Sigmoid colon (tissue), 7 donors: ENCODE results near the gene UNG. TPM values are rescaled to one million over a fixed set of nuclear protein-coding genes. Genes with fewer than 3 reads are reported as not detected.

ENCODE experiments used
- DNase-seq: peaks from one replicate; pipeline ENCODE4 v3.0.0-alpha.2; 2019
- H3K27ac ChIP-seq, 4 donors: fragments of 200-600 bp; sonication (generic); one replicate each; pipeline ENCODE4 v1.5.1; 2016 to 2019; ENCODE audit warnings: mild to moderate bottlenecking in 1 of 4
- H3K27me3 ChIP-seq, 3 donors: fragments of 200-600 bp; sonication (generic); one replicate each; pipeline ENCODE4 v1.5.1; 2019; ENCODE audit warnings: mild to moderate bottlenecking in 1 of 3
- H3K36me3 ChIP-seq, 4 donors: fragments of 200-600 bp; sonication (generic); one replicate each; pipeline ENCODE4 v1.5.1; 2016 to 2019
- H3K4me1 ChIP-seq, 4 donors: fragments of 200-600 bp; sonication (generic); one replicate each; pipeline ENCODE4 v1.5.1; 2017 to 2019
- H3K4me3 ChIP-seq, 4 donors: fragments of 200-600 bp; sonication (generic); one replicate each; pipeline ENCODE4 v1.5.1; 2017 to 2019; ENCODE audit warnings: mild to moderate bottlenecking in 2 of 4, moderate library complexity in 1 of 4
- H3K9me3 ChIP-seq, 4 donors: fragments of 200-600 bp in 3 of 4; sonication (generic) in 3 of 4; one replicate each; pipeline versions ENCODE4 v1.5.1 to v1.6.1; 2013 to 2019
- EP300 ChIP-seq, 4 donors: sonication (generic); formaldehyde crosslinking; IDR thresholded peaks; one replicate each; pipeline ENCODE4 v1.6.1; 2017; ENCODE audit warnings: antibody characterized with exemption in 4 of 4
- POLR2A ChIP-seq, 2 donors: fragments of 450-650 bp; IDR thresholded peaks; one replicate each; pipeline ENCODE4 v1.6.1; 2016; ENCODE audit warnings: antibody characterized with exemption in 2 of 2, mild to moderate bottlenecking in 2 of 2, moderate library complexity in 2 of 2
- POLR2AphosphoS5 ChIP-seq, 4 donors: sonication (generic); formaldehyde crosslinking; IDR thresholded peaks; one replicate each; pipeline ENCODE4 v1.6.1; 2017; ENCODE audit warnings: antibody characterized with exemption in 4 of 4
- WGBS, 2 donors: extraction: QIAGEN DNeasy Blood & Tissue Kit; methylation state at CpG; one replicate each; pipeline ENCODE4 v1.1.7; 2013; 5-methylcytosine and 5-hydroxymethylcytosine counted together
- intact Hi-C: fragments of 100-400 bp; cut with DNase I; formaldehyde crosslinking; loops from one replicate; pipeline ENCODE4 v1.15.1; 2023
- polyA plus RNA-seq, 3 donors: library from polyadenylated mRNA; stranded (reverse); fragments of 200-250 nt; gene quantifications; one replicate each; pipeline ENCODE4 v1.2.3, GENCODE V29; 2013
- total RNA-seq, 4 donors: library from RNA; depleted of rRNA; stranded (reverse); fragments of >200 nt; gene quantifications; one replicate each; pipeline ENCODE4 v1.1.0, GENCODE V29; 2016
- TF ChIP-seq, protein P1 (sequence below), 4 experiments: fragments of 450-650 bp in 3 of 4; fragments of 200-600 bp in 1 of 4; IDR thresholded peaks; one replicate each; pipeline ENCODE4 v1.5.1; 2016 to 2019; ENCODE audit warnings: antibody characterized with exemption in 4 of 4, mild to moderate bottlenecking in 3 of 4, moderate library complexity in 2 of 4
- donor health status: healthy with polysubstance abuse.
- donor health status: Bipolar disorder and iron deficiency.
- donor health status: healthy.

UNG gene
- total and polyA plus RNA-seq, 7 donors, result 11.9 to 34.8 (median 17.1) TPM

DNA sequence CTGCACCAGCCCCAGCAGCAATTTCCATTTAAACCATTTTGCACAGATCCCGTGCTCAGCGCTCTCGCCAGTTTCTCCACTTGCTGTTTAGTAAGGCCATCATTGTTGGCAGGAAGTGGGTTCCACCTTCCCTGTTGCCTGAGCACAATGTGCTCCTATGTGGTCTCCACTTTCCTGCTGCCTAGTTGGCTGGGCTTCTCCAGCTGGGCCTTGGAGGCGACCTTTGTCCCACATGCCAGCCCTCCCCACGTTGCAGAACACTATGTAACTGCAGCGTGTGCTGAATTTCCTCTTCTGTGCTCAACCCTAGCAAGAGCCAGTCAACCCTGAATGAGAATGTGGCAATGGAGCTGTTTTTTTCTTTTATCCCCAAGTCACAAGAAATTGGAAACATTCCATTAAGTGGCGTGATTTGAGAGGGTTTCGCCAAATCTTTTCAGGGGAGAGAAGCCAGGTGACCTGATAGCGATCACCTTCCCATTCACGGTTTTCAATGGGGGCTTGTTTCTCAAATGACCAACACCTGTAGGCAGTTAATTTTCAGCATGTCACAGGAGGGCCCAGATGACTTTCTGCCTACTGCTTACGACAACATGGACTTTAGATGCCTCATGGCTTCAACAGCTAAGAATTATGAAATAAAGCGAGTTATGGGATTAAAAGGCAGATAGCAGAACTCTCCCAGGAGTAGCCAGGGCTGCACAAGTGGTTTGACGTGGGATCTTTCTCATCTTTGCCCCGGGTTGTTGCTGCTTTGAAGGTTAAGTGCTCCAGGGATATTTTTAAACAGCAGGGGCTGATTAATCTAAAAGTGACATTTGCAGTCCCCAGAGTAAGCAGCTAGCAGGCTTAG is 18.6 kb downstream of the UNG start, which contains the start of gene ACACB:
TSS of gene ACACB (plus strand) at position 830 of the 853 bp plus-strand sequence. CDS start 22,819 bp downstream, outside the sequence.
- Histone ChIP-seq H3K36me3 (no peaks in the 10 kb centered on the region), H3K27me3 (no peaks in the 10 kb centered on the region), H3K9me3 (no peaks in the 10 kb centered on the region), H3K27ac (peak within 1 kb of the TSS; percentile 91 to 94 (median 92)), H3K4me3 (peak within 1 kb of the TSS in 3 of 4 donors; percentile 5 to 30 (median 26)), H3K4me1 (peaks cover 0 to 66% (median 62%) of the 10 kb centered on the region in 4 donors)
- peak; percentile 90 for DNase-seq
- TF ChIP-seq EP300 (IDR thresholded peaks at IDR 0.05) (peak; percentile 64 to 94 (median 76)), POLR2A (IDR thresholded peaks at IDR 0.05) (peak in 1 of 2 donors; percentile 4), POLR2AphosphoS5 (IDR thresholded peaks at IDR 0.05) (peak; percentile 71 to 87 (median 78))
- TF ChIP-seq, protein P1, sequence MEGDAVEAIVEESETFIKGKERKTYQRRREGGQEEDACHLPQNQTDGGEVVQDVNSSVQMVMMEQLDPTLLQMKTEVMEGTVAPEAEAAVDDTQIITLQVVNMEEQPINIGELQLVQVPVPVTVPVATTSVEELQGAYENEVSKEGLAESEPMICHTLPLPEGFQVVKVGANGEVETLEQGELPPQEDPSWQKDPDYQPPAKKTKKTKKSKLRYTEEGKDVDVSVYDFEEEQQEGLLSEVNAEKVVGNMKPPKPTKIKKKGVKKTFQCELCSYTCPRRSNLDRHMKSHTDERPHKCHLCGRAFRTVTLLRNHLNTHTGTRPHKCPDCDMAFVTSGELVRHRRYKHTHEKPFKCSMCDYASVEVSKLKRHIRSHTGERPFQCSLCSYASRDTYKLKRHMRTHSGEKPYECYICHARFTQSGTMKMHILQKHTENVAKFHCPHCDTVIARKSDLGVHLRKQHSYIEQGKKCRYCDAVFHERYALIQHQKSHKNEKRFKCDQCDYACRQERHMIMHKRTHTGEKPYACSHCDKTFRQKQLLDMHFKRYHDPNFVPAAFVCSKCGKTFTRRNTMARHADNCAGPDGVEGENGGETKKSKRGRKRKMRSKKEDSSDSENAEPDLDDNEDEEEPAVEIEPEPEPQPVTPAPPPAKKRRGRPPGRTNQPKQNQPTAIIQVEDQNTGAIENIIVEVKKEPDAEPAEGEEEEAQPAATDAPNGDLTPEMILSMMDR (IDR thresholded peaks at IDR 0.05), result no peak
- whole genome bisulfite sequencing, 2 donors, result 17 to 54% methylated on average over 14 of the region's 14 CpGs
- intact Hi-C loops, result no loop called here

DNA sequence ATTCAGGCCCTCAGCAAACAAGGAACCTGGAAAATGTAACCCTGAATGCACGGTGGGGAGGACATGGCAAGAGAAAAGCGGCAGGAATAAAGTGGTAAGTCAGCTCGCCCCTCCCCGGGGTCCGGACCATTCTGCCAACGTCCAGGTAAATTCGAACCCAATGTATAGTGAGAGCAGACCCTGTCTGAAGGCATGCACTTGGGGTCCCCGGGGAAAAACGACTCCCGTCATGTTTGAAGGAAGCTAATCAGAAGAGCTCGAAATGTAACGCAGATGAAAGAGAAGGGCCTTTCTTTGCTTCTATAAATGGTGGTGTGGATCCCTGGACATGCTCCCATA is 19.2 kb downstream of the UNG start:
- peak; percentile 75 for DNase-seq
- H3K27me3 ChIP-seq, result no peaks in the 10 kb centered on the region
- H3K9me3 ChIP-seq, result no peaks in the 10 kb centered on the region
- peak in 2 of 4 donors; percentile 73 to 76 for TF ChIP-seq POLR2AphosphoS5 (IDR thresholded peaks at IDR 0.05)
- TF ChIP-seq, protein P1 (IDR thresholded peaks at IDR 0.05), result no peak
- peak overlapping the region in 3 of 4 donors; percentile 5 to 30 (median 26) for H3K4me3 ChIP-seq
- H3K27ac ChIP-seq, result peak overlapping the region; percentile 91 to 94 (median 92)
- no peaks in the 10 kb centered on the region for H3K36me3 ChIP-seq
- intact Hi-C loops, result no loop called here
- WGBS, 2 donors, result 71 to 83% methylated on average over 12 of the region's 12 CpGs
- H3K4me1 ChIP-seq, result peaks cover 0 to 64% (median 62%) of the 10 kb centered on the region in 4 donors

GRCh38 chr12:109120095-109120494 is 22.7 kb downstream of the UNG start:
- Histone ChIP-seq H3K36me3 (no peaks in the 10 kb centered on the region), H3K4me3 (no peak overlapping the region), H3K27me3 (no peaks in the 10 kb centered on the region), H3K4me1 (peaks cover 0 to 43% (median 36%) of the 10 kb centered on the region in 4 donors), H3K27ac (peak overlapping the region; percentile 58 to 94 (median 92)), H3K9me3 (no peaks in the 10 kb centered on the region)
- intact Hi-C loops, result no loop called here
- WGBS, 2 donors, result 76 to 88% methylated on average over 2 of the region's 2 CpGs
- peak; percentile 33 for DNase-seq
- TF ChIP-seq EP300 (IDR thresholded peaks at IDR 0.05) (no peak), POLR2A (IDR thresholded peaks at IDR 0.05) (no peak), POLR2AphosphoS5 (IDR thresholded peaks at IDR 0.05) (no peak)
- TF ChIP-seq, protein P1 (IDR thresholded peaks at IDR 0.05), result no peak

GRCh38 chr12:109120557-109120956 is 23.2 kb downstream of the UNG start:
- H3K9me3 ChIP-seq, result no peaks in the 10 kb centered on the region
- peaks cover 0 to 43% (median 36%) of the 10 kb centered on the region in 4 donors for H3K4me1 ChIP-seq
- WGBS, 2 donors, result 78 to 81% methylated on average over 4 of the region's 4 CpGs
- no peaks in the 10 kb centered on the region for H3K27me3 ChIP-seq
- intact Hi-C loops, result no loop called here
- no peak for TF ChIP-seq POLR2A (IDR thresholded peaks at IDR 0.05)
- TF ChIP-seq, protein P1 (IDR thresholded peaks at IDR 0.05), result no peak
- TF ChIP-seq EP300 (IDR thresholded peaks at IDR 0.05), result no peak
- no peak for TF ChIP-seq POLR2AphosphoS5 (IDR thresholded peaks at IDR 0.05)
- peak; percentile 21 for DNase-seq
- no peak overlapping the region for H3K4me3 ChIP-seq
- H3K27ac ChIP-seq, result no peak overlapping the region
- H3K36me3 ChIP-seq, result no peaks in the 10 kb centered on the region
